Astrocyte (in vitro differentiated cells and primary cell): ENCODE data around the gene MIDN.

ENCODE experiments used
- CTCF ChIP-seq: IDR thresholded peaks from 2 replicates; pipeline ENCODE4 v1.5.1; 2011; ENCODE audit warnings: low read depth, mild to moderate bottlenecking, inconsistent platforms, low read length, moderate library complexity; ENCODE audit not compliant: insufficient read depth
- EZH2 ChIP-seq: IDR thresholded peaks from 2 replicates; pipeline ENCODE4 v1.6.1; 2012; ENCODE audit warnings: mild to moderate bottlenecking, low read length, inconsistent platforms; ENCODE audit not compliant: insufficient read depth

GRCh38 chr19:1266129-1266915 lies 17.9 kb downstream of the MIDN start:
- TF ChIP-seq CTCF (no peak), EZH2 (no peak)
